GF-D8 (cell line): ENCODE results near the gene TENT4A.

Experiments used
- DNase-seq: peaks from one replicate; lab custom pipeline; 2025; lab: John Stamatoyannopoulos, UW

Gene TENT4A

GRCh38 chr5:6805841-6806240 lies 92.6 kb downstream of the TENT4A start:
- no peak for DNase-seq
